CD4-positive, alpha-beta T cell treated with Interleukin-4 for 4 hours (primary cell): Measurements from ENCODE around the gene HBG1.
"Not testable (repeated sequence)": the region's sequence is repeated elsewhere in the genome, so short reads cannot be mapped to it uniquely, and the experiment has no call there.

Source experiments
- DNase-seq: peaks from one replicate; pipeline ENCODE4 v3.0.0-alpha.2; 2020

HBG1 gene

DNA sequence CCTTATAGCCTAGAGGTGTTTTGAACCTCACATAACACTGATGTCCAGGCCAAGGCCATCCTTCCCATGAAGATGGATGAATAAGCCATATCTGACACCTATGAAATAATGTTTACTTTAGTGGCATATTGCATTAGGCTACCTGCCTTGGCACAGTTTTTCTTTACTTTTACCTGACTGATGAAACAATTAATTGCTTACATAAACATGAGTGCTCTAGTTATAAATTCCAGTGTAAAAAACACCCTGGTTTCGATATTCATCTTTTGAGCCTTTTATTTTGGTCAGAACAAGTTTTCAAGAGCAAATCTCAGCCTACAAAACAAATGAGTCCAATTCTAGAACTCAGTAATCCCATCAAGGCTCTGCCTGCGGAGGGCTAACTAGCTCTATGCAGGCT lies 27.0 kb upstream of the HBG1 start:
- DNase-seq = no peak

DNA sequence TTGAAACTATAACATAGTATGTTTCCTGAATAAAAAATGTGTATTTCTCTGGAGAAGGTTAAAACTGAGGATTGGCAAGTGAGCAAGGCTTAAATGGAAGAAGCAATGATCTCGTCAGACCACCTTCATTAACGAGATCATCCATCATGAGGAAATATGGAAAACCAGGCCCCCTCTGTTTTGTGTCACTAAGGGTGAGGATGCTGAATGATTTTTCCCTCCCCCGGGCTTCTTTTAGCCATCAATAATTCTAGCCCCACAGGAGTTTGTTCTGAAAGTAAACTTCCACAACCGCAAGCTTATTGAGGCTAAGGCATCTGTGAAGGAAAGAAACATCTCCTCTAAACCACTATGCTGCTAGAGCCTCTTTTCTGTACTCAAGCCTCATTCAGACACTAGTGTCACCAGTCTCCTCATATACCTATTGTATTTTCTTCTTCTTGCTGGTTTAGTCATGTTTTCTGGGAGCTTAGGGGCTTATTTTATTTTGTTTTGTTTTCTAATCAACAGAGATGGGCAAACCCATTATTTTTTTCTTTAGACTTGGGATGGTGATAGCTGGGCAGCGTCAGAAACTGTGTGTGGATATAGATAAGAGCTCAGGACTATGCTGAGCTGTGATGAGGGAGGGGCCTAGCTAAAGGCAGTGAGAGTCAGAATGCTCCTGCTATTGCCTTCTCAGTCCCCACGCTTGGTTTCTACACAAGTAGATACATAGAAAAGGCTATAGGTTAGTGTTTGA lies 25.9 kb upstream of the HBG1 start:
- no peak for DNase-seq

DNA sequence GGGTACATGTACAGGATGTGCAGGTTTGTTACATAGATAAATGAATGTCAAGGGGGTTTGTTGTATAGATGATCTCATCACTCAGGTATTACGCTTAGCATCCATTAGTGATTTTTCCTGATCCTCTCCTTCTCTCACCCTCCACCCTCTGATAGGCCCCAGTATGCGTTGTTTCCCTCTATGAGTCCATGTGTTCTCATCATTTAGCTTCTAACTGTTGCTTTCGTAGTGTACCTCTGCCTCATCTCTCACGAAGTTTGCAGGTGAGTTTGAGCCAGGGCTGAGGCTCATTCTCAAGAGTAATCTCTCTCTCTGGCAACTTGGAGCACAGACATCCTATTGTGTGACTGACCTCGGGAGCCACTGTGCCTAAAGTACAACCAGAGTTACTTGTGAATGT lies 24.7 kb upstream of the HBG1 start:
- DNase-seq = no peak

GRCh38 chr11:5272395-5273017 lies 22.8 kb upstream of the HBG1 start:
- DNase-seq = no peak

DNA sequence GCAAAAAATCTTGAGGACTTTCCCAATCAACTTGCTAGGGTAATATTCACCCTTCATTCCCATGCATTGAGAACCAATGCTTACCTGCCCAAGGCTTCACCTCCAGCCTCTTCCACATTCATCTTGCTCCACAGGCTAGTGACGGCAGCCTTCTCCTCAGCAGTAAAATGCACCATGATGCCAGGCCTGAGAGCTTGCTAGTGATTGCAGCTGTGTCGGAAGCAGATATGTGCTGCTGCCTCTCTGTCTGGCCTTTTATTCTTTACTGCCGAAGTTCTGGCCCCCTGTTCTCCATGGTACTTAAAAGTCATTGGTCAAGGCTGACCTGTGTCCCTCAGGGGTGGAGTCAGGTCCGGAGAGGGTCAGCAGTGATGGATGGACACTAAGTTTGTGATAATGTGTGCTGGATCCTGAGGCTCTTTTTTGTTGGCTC lies 20.1 kb upstream of the HBG1 start, which contains the start of gene HBE1:
TSS of gene HBE1 (minus strand) at position 231 of the 433 bp plus-strand sequence. CDS start at position 176, 55 bp downstream.
- no peak for DNase-seq

DNA sequence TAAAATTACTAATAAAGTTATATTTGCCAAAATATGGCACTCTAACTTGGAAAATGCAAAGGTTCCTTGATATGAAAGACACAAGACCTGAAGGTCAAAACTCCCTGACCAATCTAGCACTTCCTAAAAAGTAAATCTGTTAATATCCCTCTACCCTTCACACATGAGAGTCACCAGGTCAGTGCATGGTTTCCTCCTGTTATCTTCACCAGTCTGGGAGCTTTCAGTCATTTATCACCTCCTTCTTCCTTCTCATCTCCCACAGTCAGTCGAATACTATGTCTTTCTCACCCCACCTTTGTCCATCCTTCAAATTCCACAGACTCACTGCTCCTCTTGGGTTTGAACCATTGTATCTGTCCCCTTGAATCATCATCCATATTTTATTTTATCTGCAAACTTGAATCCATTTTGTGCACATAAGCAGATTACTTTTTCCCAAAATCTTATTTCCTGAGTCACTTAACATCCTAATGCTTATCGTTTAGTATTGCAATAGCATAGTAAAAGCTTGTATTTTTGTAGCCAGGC lies 17.4 kb upstream of the HBG1 start:
- no peak for DNase-seq

GRCh38 chr11:5266609-5267008 lies 17.0 kb upstream of the HBG1 start:
- no peak for DNase-seq

DNA sequence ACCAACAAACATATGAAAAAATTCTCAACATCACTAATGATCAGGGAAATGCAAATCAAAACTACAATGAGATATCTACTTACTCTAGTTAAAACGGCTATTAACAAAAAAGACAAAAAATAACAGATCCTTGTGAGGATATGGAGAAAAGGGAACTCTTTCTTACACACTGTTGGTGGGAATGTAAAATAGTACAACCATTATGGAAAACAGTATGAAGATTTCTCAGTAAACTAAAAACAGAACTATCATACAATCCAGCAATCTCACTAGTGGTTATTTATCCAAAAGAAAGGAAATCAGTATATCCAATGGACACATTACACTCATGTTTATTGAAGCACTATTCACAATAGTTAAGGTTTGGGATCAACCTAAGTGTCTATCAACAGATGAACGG lies 16.2 kb upstream of the HBG1 start:
- no peak for DNase-seq

DNA sequence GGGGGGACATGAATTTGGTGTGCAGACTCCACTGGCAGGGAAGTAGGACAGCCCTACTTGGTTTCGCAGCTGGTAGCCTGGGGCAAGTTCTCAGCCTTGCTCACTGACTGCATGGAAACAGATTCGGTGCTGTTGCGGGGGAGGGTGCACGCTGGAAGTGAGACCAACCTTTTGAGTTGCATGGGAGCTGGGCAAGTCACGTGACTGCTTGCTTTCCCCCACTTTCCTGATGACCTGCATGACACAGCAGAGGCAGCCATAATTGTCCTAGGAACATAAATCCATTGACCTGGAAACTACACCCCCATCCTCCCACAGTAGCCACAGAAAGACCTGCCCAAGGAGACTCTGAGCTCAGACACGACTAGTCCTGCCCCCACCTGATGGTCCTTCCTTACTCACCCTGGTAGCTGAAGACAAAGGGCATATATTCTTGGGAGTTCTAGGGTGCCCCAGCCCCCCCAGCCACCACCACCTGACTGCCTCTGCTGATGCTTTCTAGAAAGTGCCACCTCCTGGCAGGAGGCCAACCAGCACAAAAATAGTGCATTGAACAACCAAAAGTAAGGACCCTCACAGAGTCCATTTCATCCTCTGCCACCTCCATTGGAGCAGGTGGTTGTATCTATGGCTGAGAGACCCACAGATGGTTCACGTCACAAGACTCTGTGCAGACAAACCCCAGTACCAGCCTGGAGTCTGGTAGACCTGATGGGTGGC lies 9.0 kb upstream of the HBG1 start:
- DNase-seq = no peak

- no peak for DNase-seq
These were observed 7.6 kb upstream of the HBG1 start for GRCh38 chr11:5257296-5257695.

- not testable (repeated sequence) for DNase-seq
These were observed 5.2 kb upstream of the HBG1 start, which contains the start of gene HBG2 for GRCh38 chr11:5254646-5255413. Gene HBG2, minus strand, starts transcription at chr11:5254781. Its CDS starts 53 bp downstream, at chr11:5254728.

DNA sequence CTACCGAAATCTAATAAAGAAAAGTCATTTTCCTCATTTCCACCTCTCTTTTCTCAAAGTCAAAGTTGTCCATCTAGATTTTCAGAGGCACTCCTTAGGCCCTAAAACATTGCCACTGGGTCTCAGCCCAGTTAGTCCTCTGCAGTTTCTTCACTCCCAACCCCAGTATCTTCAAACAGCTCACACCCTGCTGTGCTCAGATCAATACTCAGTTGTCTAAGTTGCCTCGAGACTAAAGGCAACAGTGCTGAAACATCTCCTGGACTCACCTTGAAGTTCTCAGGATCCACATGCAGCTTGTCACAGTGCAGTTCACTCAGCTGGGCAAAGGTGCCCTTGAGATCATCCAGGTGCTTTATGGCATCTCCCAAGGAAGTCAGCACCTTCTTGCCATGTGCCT lies 4.4 kb upstream of the HBG1 start:
- DNase-seq = not testable (repeated sequence)

- not testable (repeated sequence) for DNase-seq
These were observed 3.8 kb upstream of the HBG1 start for GRCh38 chr11:5253440-5253839.

DNA sequence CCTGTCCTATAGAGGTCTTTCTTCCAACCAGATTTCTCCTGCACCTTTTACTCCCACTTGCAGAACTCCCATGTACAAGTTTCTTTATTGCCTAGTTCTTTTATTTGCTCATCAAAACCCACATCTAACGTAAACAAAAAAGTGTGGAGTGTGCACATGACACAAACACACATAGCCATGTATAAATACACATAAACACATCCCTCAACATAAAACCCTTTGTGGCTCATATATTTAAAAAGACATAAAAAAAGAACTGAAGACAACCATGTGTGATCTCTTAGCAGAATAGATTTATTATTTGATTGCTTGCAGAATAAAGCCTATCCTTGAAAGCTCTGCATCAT lies 3.2 kb upstream of the HBG1 start:
- no peak for DNase-seq

DNA sequence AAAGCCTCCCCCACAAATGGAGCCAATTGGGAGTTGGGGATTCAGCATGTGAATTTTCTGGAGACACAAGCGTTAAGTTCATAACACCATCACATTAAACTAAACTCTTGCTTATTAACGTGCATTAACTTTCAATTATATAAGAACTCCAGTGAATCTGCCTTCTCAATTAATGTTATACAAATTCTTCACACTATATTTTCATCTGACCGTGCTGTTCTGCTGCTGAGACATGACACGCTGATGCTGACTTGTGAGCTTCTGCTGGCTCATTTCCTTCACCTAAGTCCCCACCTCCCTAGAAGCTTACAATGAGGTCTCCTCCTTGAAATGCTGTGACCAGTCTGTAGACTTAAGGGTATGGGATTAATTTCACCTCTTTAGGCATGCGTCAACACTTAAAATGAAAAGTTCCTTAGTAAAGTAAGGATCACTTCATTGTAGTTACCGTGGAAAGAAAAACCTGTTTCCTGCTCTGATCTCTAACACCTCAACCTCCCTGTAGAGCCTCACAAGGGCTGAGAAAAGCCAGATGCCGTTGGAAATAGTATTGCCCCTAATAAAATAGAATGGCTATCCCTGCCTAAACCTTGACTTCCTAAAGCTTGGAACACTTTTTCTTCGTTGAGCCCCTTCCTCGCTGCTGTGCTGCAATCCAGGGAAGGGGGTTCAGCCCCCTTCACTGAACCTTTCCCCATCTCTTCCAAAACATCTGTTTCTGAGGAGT lies 2.7 kb upstream of the HBG1 start:
- no peak for DNase-seq

DNA sequence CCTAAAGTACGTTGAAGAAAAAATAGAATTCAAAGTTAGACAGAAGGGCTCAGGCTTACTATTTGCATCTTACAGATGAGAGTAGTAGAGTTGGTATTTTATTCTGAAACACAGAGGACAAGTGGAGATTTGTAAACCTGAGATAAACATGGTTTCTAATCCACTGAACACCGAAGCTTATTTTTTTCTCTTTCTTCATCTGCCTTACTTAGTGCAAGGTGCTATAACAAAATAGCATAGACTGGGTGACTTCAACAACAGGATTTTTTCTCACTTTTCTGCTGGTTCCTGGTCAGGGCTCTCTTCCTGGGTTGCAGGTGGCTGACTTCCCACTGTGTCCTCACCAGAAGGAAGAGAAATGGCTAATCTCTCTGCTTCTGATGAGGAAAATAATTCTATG lies 2.1 kb upstream of the HBG1 start:
- DNase-seq = no peak

DNA sequence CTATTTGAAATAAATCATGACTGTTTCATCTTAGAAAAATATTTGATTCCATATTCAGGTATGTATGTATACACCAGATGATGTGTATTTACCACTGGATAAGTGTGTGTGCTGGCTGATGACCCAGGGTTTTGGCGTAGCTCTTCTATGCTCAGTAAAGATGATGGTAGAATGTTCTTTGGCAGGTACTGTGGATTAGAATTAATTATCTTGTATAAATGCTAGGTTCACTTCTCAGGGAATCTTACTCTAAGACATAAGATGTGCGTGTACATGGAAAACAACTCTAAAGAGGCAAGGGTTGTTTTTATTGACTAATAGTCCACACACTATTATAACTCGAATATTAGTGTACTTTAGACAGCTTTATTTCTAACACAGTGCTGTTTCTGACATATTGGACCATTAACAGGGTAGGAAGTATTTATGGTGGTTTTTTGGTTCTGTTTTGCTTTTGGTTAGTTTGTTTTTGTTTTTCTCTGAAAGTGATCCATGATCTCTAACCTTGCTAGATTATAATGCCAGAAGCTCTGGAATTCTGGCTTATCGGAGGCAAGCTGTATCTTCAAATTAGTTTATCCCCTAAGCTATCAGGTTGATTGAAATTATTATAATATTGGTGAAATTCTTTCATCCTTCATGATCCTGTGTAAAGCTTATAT lies 1.0 kb upstream of the HBG1 start:
- no peak for DNase-seq

GRCh38 chr11:5248498-5248897 lies 1.2 kb downstream of the HBG1 start:
- DNase-seq = not testable (repeated sequence)

- no peak for DNase-seq
These were observed 2.0 kb downstream of the HBG1 start for GRCh38 chr11:5247472-5248192.

DNA sequence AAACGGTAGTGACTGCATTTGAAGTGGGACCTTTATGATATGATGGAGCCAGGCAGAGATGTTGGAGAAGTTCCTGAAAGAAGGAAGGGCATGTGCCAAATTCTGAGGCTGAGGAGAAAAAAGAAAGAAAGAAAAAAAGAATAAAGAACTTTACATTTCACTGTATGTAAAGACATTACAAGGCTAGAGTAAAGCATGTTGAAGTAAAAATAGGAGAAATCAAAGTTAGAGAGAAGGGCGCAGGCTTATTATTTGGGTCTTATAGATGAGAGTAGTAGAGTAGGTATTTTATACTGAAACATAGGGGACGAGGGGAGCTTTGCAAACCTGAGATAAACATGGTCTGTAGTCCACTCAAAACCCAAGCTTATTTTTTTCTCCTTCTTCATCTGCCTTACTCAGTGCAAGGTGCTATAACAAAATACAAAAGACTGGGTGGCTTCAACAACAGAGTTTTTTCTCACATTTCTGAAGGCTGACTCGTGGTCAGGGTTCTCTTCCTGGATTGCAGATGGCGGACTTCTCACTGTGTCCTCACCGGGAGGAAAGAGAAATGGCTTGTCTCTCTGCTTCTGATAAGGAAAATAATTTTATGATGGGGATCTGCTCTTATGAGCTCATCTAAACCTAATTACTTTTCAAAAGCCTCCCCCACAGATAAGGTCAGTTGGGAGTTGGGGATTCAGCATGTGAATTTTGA lies 2.7 kb downstream of the HBG1 start:
- DNase-seq = no peak
